PC-3 (cell line): ENCODE measurements around the gene MKRN1. TPM values are rescaled to one million over a fixed set of nuclear protein-coding genes. Genes with fewer than 3 reads are reported as not detected.

Source experiments
- ATAC-seq: fragments of 200-7000 bp; cut with Tn5 transposase; 2 replicates; pipeline ENCODE4 v1.9.1; 2020; ENCODE audit warnings: mild to moderate bottlenecking, moderate library complexity
- BruUV-seq: library from RNA; stranded (reverse); fragments of 400-500 nt; replicated peaks from 2 replicates; lab custom pipeline; 2021; lab: Mats Ljungman, UMichigan
- CTCF ChIA-PET: fragments of 300-600 bp; sonication (Branson Sonifier 250); formaldehyde crosslinking; loops from one replicate; lab custom pipeline; 2022; ENCODE audit warnings: antibody characterized with exemption; lab: Charles Lee
- POLR2A ChIA-PET: fragments of 300-600 bp; sonication (Branson Sonifier 250); formaldehyde crosslinking; loops from one replicate; lab custom pipeline; 2022; ENCODE audit warnings: antibody characterized with exemption; ENCODE audit not compliant: unreplicated experiment; lab: Charles Lee
- DNase-seq: peaks from one replicate; pipeline ENCODE4 v3.0.0-alpha.2; 2015
- H2AFZ ChIP-seq: fragments of 300-600 bp; sonication (generic); 2 replicates; pipeline ENCODE4 v1.6.0; 2016; ENCODE audit warnings: antibody characterized with exemption, low read length
- H3F3A ChIP-seq: fragments of 300-600 bp; sonication (generic); one replicate; pipeline ENCODE4 v1.6.0; 2017; ENCODE audit warnings: antibody characterized with exemption, low read length, control low read depth, mild to moderate bottlenecking; ENCODE audit not compliant: unreplicated experiment
- H3K27ac ChIP-seq: fragments of 300-600 bp; sonication (generic); 2 replicates; pipeline ENCODE4 v1.5.1; 2016; ENCODE audit warnings: mild to moderate bottlenecking, low read length
- H3K27me3 ChIP-seq: fragments of 300-600 bp; sonication (generic); 2 replicates; pipeline ENCODE4 v1.6.1; 2016; ENCODE audit warnings: low read length, mixed read lengths
- H3K36me3 ChIP-seq: fragments of 300-600 bp; sonication (generic); 2 replicates; pipeline ENCODE4 v1.6.1; 2016; ENCODE audit warnings: low read depth, mixed run types, low read length, mixed read lengths
- H3K4me1 ChIP-seq: fragments of 300-600 bp; sonication (generic); 2 replicates; pipeline ENCODE4 v1.5.1; 2016; ENCODE audit warnings: low read length; ENCODE audit not compliant: insufficient read depth
- H3K4me2 ChIP-seq: fragments of 300-600 bp; sonication (generic); 2 replicates; pipeline ENCODE4 v1.6.0; 2016; ENCODE audit warnings: low read length
- H3K4me3 ChIP-seq: fragments of 300-600 bp; sonication (generic); 2 replicates; pipeline ENCODE4 v1.5.1; 2016; ENCODE audit warnings: mild to moderate bottlenecking, low read length, mixed read lengths
- H3K79me2 ChIP-seq: fragments of 300-600 bp; sonication (generic); 2 replicates; pipeline ENCODE4 v1.6.1; 2017; ENCODE audit warnings: low read length, mixed read lengths
- H3K9ac ChIP-seq: fragments of 300-600 bp; sonication (generic); 2 replicates; pipeline ENCODE4 v1.6.0; 2016; ENCODE audit warnings: mild to moderate bottlenecking, low read length
- H3K9me2 ChIP-seq: fragments of 300-600 bp; sonication (generic); replicated peaks from 2 replicates; pipeline ENCODE4 v1.6.1; 2016; ENCODE audit warnings: mixed run types, low read length, mixed read lengths
- H3K9me3 ChIP-seq: fragments of 300-600 bp; sonication (generic); 2 replicates; pipeline ENCODE4 v1.6.1; 2016; ENCODE audit warnings: low read length, mixed read lengths
- H4K20me1 ChIP-seq: fragments of 300-600 bp; sonication (generic); 2 replicates; pipeline ENCODE4 v1.6.1; 2016; ENCODE audit warnings: low read length, mixed read lengths
- EZH2 ChIP-seq: fragments of 300-600 bp; sonication (generic); IDR thresholded peaks from one replicate; pipeline ENCODE4 v1.6.1; 2017; ENCODE audit warnings: antibody characterized with exemption, mild to moderate bottlenecking, low read length; ENCODE audit not compliant: unreplicated experiment
- EZH2phosphoT487 ChIP-seq: fragments of 300-600 bp; sonication (generic); IDR thresholded peaks from 2 replicates; pipeline ENCODE4 v1.6.1; 2018; ENCODE audit warnings: mild to moderate bottlenecking, antibody characterized with exemption, low read length, borderline replicate concordance
- intact Hi-C: fragments of 100-400 bp; cut with micrococcal nuclease; formaldehyde crosslinking; loops from 2 replicates; pipeline ENCODE4 v1.9.0; 2023
- total RNA-seq: library from RNA; depleted of rRNA; stranded (reverse); fragments of >200 nt; gene quantifications from 2 replicates; pipeline ENCODE4 v1.2.3, GENCODE V29; 2014
- TF ChIP-seq, protein P1 (sequence below): fragments of 300-600 bp; sonication (generic); conservative IDR thresholded peaks from 2 replicates; pipeline ENCODE4 v1.5.1; 2017; ENCODE audit warnings: antibody characterized with exemption, low read depth, mild to moderate bottlenecking, low read length

The MKRN1 gene
- total RNA-seq, 1 experiment from 2014 or later = 78.5 TPM

GRCh38 chr7:140484479-140484878 is 5.2 kb upstream of the MKRN1 start:
- no peaks in the 10 kb centered on the region for H3K9me3 ChIP-seq
- CTCF ChIA-PET = no interaction called here
- no peak overlapping the region for H3K9ac ChIP-seq
- no peaks in the 10 kb centered on the region for H3K27me3 ChIP-seq
- POLR2A ChIA-PET = no interaction called here
- H3K36me3 ChIP-seq = no peaks in the 10 kb centered on the region
- TF ChIP-seq, protein P1, sequence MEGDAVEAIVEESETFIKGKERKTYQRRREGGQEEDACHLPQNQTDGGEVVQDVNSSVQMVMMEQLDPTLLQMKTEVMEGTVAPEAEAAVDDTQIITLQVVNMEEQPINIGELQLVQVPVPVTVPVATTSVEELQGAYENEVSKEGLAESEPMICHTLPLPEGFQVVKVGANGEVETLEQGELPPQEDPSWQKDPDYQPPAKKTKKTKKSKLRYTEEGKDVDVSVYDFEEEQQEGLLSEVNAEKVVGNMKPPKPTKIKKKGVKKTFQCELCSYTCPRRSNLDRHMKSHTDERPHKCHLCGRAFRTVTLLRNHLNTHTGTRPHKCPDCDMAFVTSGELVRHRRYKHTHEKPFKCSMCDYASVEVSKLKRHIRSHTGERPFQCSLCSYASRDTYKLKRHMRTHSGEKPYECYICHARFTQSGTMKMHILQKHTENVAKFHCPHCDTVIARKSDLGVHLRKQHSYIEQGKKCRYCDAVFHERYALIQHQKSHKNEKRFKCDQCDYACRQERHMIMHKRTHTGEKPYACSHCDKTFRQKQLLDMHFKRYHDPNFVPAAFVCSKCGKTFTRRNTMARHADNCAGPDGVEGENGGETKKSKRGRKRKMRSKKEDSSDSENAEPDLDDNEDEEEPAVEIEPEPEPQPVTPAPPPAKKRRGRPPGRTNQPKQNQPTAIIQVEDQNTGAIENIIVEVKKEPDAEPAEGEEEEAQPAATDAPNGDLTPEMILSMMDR = no peak
- TF ChIP-seq EZH2 (no peak), EZH2phosphoT487 (no peak)
- no peaks in the 10 kb centered on the region for H4K20me1 ChIP-seq
- H3K9me2 ChIP-seq = no peaks in the 10 kb centered on the region
- no peak for ATAC-seq
- peaks cover 11% of the 10 kb centered on the region for H3K4me1 ChIP-seq
- BruUV-seq = no TSS peak
- H3K27ac ChIP-seq = no peak overlapping the region
- no peaks in the 10 kb centered on the region for H3K79me2 ChIP-seq
- H3F3A ChIP-seq = no peaks in the 10 kb centered on the region
- H3K4me3 ChIP-seq = no peak overlapping the region
- intact Hi-C loops = no loop called here
- H3K4me2 ChIP-seq = no peak overlapping the region
- no peak for DNase-seq
- H2AFZ ChIP-seq = no peak overlapping the region

- Histone ChIP-seq H3K36me3 (no peaks in the 10 kb centered on the region), H3K4me1 (no peaks in the 10 kb centered on the region; the same call in 1 of the 2 replicates), H3K9me2 (no peaks in the 10 kb centered on the region), H3K4me3 (peak overlapping the region; percentile 99), H3K9me3 (no peaks in the 10 kb centered on the region), H3K27me3 (no peaks in the 10 kb centered on the region), H3F3A (no peaks in the 10 kb centered on the region), H2AFZ (peak overlapping the region; percentile 89), H3K9ac (peak overlapping the region; percentile 81), H3K4me2 (peak overlapping the region; percentile 94), H3K27ac (no peak overlapping the region), H4K20me1 (peaks cover 14% of the 10 kb centered on the region), H3K79me2 (peaks cover 45% of the 10 kb centered on the region)
- ChIA-PET POLR2A (interaction anchor here (0.5 to 0.6 kb wide), 2 partner anchors 21 to 445 kb away, joined by 3 to 16 read pairs; partner anchors contain the start of gene BRAF), CTCF (no interaction called here)
- TSS peak; percentile 87 for BruUV-seq
- TF ChIP-seq, protein P1 = no peak
- TF ChIP-seq EZH2 = no peak
- no peak for TF ChIP-seq EZH2phosphoT487
- ATAC-seq (peak; percentile 1), DNase-seq (no peak)
- intact Hi-C loops = loop anchor here (5.0 kb wide), 1 partner anchor 77 kb away; the partner anchor contains the start of gene RAB19
These were observed 407 bp upstream of the MKRN1 start for GRCh38 chr7:140479739-140480084.

DNA sequence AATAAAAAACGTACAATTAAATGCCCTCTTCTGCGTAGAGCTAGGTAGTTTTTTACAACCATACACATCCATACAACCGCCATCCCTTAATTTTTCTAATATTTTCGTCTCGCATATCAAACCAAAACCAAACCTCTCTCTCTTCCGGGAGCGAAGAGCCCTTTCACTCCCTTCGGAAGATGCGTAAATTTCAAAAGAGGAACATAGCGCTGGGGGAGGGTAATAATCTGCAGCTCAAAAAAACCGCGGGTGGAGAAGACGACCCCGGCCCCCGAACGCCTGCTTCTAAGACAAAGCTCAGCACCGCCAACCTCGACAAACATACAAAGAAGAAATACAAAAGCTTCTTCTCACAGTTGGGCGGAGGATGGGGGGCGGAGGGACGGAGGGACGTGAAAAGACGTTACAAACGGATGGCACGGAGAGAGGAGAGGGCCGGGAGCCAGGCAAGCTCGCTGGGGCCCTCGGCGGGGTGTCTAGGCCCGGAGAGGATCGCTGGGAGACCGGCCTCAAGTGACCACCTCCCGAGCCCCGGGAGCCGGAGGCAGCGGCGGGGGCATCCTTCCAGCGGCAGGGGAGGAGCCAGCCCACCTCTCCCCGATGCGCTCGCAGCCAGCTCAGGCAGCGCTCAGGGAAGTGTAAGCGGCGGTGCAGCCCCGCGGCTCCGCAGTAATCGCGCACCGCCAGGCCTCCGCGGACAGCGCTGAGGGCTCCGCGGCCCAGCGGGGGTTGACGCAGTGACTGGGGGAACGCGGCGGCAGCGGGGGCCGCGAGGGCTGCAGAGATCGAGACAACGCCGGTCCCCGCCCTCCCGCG is 851 bp downstream of the MKRN1 start:
- BruUV-seq = no TSS peak
- no peaks in the 10 kb centered on the region; the same call in 1 of the 2 replicates for H3K4me1 ChIP-seq
- peaks cover 57% of the 10 kb centered on the region for H3K79me2 ChIP-seq
- H4K20me1 ChIP-seq = peaks cover 14% of the 10 kb centered on the region
- H2AFZ ChIP-seq = peak overlapping the region; percentile 89
- peak overlapping the region; percentile 58 for H3K27ac ChIP-seq
- peak; percentile 25 for DNase-seq
- H3K9me2 ChIP-seq = no peaks in the 10 kb centered on the region
- H3K27me3 ChIP-seq = no peaks in the 10 kb centered on the region
- ChIA-PET POLR2A (no interaction called here), CTCF (no interaction called here)
- no peaks in the 10 kb centered on the region for H3F3A ChIP-seq
- intact Hi-C loops = loop anchor here (5.0 kb wide), 1 partner anchor 76 kb away; the partner anchor contains the start of gene RAB19
- H3K36me3 ChIP-seq = no peaks in the 10 kb centered on the region
- peak overlapping the region; percentile 81 for H3K9ac ChIP-seq
- ATAC-seq = peak; percentile 37
- TF ChIP-seq EZH2 = no peak
- TF ChIP-seq, protein P1 = no peak
- no peak for TF ChIP-seq EZH2phosphoT487
- no peaks in the 10 kb centered on the region for H3K9me3 ChIP-seq
- H3K4me3 ChIP-seq = peak overlapping the region; percentile 99
- H3K4me2 ChIP-seq = peak overlapping the region; percentile 94
